K562 (cell line): Measurements from ENCODE around the gene PTH2. TPM values are rescaled to one million over a fixed set of nuclear protein-coding genes. Genes with fewer than 3 reads are reported as not detected.

Experiments
- CBFB ChIP-seq: sonication (generic); formaldehyde crosslinking; IDR thresholded peaks from 2 replicates; pipeline ENCODE4 v1.4.0; 2020; ENCODE audit warnings: mild to moderate bottlenecking, missing genetic modification reagents
- ESRRA ChIP-seq: fragments of 450-650 bp; IDR thresholded peaks from 2 replicates; pipeline ENCODE4 v1.6.1; 2014; ENCODE audit warnings: low read depth, mild to moderate bottlenecking, moderate library complexity, borderline replicate concordance
- FOS ChIP-seq: IDR thresholded peaks from 3 replicates; pipeline ENCODE4 v1.6.1; 2011; ENCODE audit not compliant: insufficient read length; ENCODE audit errors: extremely low read depth
- IRF2 ChIP-seq: sonication (generic); formaldehyde crosslinking; IDR thresholded peaks from 2 replicates; pipeline ENCODE4 v1.8.1; 2022; ENCODE audit warnings: mild to moderate bottlenecking, missing genetic modification reagents
- JUNB ChIP-seq: fragments of 450-650 bp; formaldehyde crosslinking; conservative IDR thresholded peaks from 2 replicates; pipeline ENCODE4 v1.4.0; 2020; ENCODE audit warnings: mild to moderate bottlenecking
- KDM1A ChIP-seq, 2 experiments: fragments of 450-650 bp; IDR thresholded peaks; 2 replicates each; pipeline ENCODE4 v1.6.1; 2016; ENCODE audit warnings: mild to moderate bottlenecking in 2 of 2
- L3MBTL2 ChIP-seq: fragments of 450-650 bp; IDR thresholded peaks from 2 replicates; pipeline ENCODE4 v1.6.1; 2016; ENCODE audit warnings: mild to moderate bottlenecking, moderate library complexity
- LARP7 ChIP-seq: fragments of 450-650 bp; IDR thresholded peaks from 2 replicates; pipeline ENCODE4 v1.6.1; 2016
- MAFF ChIP-seq: IDR thresholded peaks from 2 replicates; pipeline ENCODE4 v1.6.1; 2012; ENCODE audit warnings: low read length, improper control_type of control experiment
- PTRF ChIP-seq: fragments of 450-650 bp; IDR thresholded peaks from 2 replicates; pipeline ENCODE4 v1.6.1; 2016; ENCODE audit warnings: mild to moderate bottlenecking, missing genetic modification characterization, missing compliant biosample characterization
- PYGO2 ChIP-seq: fragments of 450-650 bp; IDR thresholded peaks from 2 replicates; pipeline ENCODE4 v1.6.1; 2016; ENCODE audit warnings: mild to moderate bottlenecking, missing genetic modification characterization, moderate library complexity, missing compliant biosample characterization
- RBM39 ChIP-seq: fragments of 200-400 bp; formaldehyde crosslinking; optimal IDR thresholded peaks from 2 replicates; pipeline ENCODE3; 2018; ENCODE audit warnings: low read depth, low read length
- TAF9B ChIP-seq: fragments of 450-650 bp; IDR thresholded peaks from 2 replicates; pipeline ENCODE4 v1.6.1; 2018; ENCODE audit warnings: mild to moderate bottlenecking; ENCODE audit not compliant: partially characterized antibody
- polyA plus RNA-seq, 8 experiments: library from polyadenylated mRNA; depleted of rRNA in 4 of 8; stranded (reverse) in 5 of 8; unstranded in 3 of 8; fragments of >200 nt; fragmentation: Nextera tagmentation in 2 of 8; fragmentation: Illumina TruSeq in 1 of 8; extraction: Ambion mirVana in 2 of 8; extraction: Trizol in 1 of 8; gene quantifications; 2 replicates each; pipeline versions ENCODE4 v1.2.1 to v1.2.3, GENCODE V29; 2011 to 2014; ENCODE audit warnings: inconsistent platforms in 1 of 8, missing spikeins in 1 of 8
- total RNA-seq, 7 experiments: library from RNA; depleted of rRNA in 6 of 7; stranded (reverse); fragments of >200 nt in 6 of 7; fragmentation: Illumina TruSeq in 2 of 7; extraction: Trizol in 2 of 7; gene quantifications; 2 replicates each; pipeline versions ENCODE4 v1.2.1 to v1.2.3, GENCODE V29; 2011 to 2021; ENCODE audit warnings: low replicate concordance in 1 of 7
- TF ChIP-seq, protein P1 (sequence below): fragments of 200-800 bp; sonication (Bioruptor generic); IDR thresholded peaks from 2 replicates; pipeline ENCODE4 v1.6.1; 2017; ENCODE audit warnings: missing genetic modification characterization, missing compliant biosample characterization
- TF ChIP-seq, protein P2 (sequence below): fragments of 450-650 bp; IDR thresholded peaks from 2 replicates; pipeline ENCODE4 v1.6.1; 2016; ENCODE audit warnings: mild to moderate bottlenecking
- TF ChIP-seq, protein P3 (sequence below): fragments of 450-650 bp; IDR thresholded peaks from 2 replicates; pipeline ENCODE4 v1.6.1; 2016
- TF ChIP-seq, protein P4 (sequence below), 2 experiments: fragments of 250-450 bp in 1 of 2; fragments of 450-650 bp in 1 of 2; sonication (Bioruptor Pico) in 1 of 2; IDR thresholded peaks; 2 replicates each; pipeline versions ENCODE4 v1.6.1 to v1.8.0; 2016 to 2021; ENCODE audit warnings: mild to moderate bottlenecking in 2 of 2, moderate library complexity in 2 of 2, missing compliant biosample characterization in 1 of 2, missing genetic modification characterization in 1 of 2
- TF ChIP-seq, protein P5 (sequence below): fragments of 450-650 bp; formaldehyde crosslinking; IDR thresholded peaks from 2 replicates; pipeline ENCODE4 v1.4.0; 2022; ENCODE audit warnings: mild to moderate bottlenecking, moderate library complexity
- TF ChIP-seq, protein P6 (sequence below), 2 experiments: fragments of 150-350 bp in 1 of 2; IDR thresholded peaks; 2 replicates each; pipeline ENCODE4 v1.6.1; 2012 to 2016; ENCODE audit warnings: low read depth in 2 of 2, low read length in 2 of 2, mild to moderate bottlenecking in 1 of 2, moderate library complexity in 1 of 2

Gene PTH2
- total and polyA plus RNA-seq, 9 of the 15 experiments (the other 6 are each of a cell fraction or from before 2014, with no cell fraction given) = 1.3 TPM; not detected in 8

DNA sequence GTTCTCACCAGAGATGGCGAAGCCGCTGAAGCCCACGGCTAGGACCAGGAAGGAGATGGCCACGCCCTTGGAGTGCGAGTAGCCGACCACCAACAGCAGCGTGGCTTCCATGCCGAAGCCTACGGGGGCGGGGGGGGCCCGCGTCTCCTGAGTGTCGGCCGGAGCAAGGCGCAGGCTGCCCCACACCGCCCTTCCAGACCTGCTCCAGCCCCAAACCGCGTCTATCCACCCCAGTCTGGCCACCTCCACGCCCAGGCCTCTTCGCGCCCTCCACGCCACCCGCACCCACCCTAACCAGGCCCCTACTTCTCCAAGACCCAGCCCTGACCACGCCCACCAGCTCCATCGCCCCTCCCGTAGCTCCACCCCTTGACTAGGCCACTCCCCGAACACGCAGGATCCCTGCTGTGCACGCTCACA is 8.1 kb upstream of the PTH2 start (continued):
- TF ChIP-seq, protein P1, sequence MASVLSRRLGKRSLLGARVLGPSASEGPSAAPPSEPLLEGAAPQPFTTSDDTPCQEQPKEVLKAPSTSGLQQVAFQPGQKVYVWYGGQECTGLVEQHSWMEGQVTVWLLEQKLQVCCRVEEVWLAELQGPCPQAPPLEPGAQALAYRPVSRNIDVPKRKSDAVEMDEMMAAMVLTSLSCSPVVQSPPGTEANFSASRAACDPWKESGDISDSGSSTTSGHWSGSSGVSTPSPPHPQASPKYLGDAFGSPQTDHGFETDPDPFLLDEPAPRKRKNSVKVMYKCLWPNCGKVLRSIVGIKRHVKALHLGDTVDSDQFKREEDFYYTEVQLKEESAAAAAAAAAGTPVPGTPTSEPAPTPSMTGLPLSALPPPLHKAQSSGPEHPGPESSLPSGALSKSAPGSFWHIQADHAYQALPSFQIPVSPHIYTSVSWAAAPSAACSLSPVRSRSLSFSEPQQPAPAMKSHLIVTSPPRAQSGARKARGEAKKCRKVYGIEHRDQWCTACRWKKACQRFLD = no peak
- TF ChIP-seq, protein P2, sequence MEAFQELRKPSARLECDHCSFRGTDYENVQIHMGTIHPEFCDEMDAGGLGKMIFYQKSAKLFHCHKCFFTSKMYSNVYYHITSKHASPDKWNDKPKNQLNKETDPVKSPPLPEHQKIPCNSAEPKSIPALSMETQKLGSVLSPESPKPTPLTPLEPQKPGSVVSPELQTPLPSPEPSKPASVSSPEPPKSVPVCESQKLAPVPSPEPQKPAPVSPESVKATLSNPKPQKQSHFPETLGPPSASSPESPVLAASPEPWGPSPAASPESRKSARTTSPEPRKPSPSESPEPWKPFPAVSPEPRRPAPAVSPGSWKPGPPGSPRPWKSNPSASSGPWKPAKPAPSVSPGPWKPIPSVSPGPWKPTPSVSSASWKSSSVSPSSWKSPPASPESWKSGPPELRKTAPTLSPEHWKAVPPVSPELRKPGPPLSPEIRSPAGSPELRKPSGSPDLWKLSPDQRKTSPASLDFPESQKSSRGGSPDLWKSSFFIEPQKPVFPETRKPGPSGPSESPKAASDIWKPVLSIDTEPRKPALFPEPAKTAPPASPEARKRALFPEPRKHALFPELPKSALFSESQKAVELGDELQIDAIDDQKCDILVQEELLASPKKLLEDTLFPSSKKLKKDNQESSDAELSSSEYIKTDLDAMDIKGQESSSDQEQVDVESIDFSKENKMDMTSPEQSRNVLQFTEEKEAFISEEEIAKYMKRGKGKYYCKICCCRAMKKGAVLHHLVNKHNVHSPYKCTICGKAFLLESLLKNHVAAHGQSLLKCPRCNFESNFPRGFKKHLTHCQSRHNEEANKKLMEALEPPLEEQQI = no peak
- peak; percentile 7; the same call in 1 of the 2 replicates for TF ChIP-seq L3MBTL2
- no peak for TF ChIP-seq RBM39
- TF ChIP-seq PYGO2 (tag) = no peak
- TF ChIP-seq IRF2 (CRISPR knock-in tag) = no peak
- TF ChIP-seq MAFF = no peak
- TF ChIP-seq PTRF = no peak
- TF ChIP-seq JUNB (CRISPR knock-in tag) = no peak
- no peak for TF ChIP-seq FOS
- peak; percentile 67; the same call in 1 of the 2 replicates for TF ChIP-seq LARP7
- TF ChIP-seq, protein P3, sequence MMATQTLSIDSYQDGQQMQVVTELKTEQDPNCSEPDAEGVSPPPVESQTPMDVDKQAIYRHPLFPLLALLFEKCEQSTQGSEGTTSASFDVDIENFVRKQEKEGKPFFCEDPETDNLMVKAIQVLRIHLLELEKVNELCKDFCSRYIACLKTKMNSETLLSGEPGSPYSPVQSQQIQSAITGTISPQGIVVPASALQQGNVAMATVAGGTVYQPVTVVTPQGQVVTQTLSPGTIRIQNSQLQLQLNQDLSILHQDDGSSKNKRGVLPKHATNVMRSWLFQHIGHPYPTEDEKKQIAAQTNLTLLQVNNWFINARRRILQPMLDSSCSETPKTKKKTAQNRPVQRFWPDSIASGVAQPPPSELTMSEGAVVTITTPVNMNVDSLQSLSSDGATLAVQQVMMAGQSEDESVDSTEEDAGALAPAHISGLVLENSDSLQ = no peak
- TF ChIP-seq, protein P4, sequence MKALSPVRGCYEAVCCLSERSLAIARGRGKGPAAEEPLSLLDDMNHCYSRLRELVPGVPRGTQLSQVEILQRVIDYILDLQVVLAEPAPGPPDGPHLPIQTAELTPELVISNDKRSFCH (CRISPR knock-in tag; IDR thresholded peaks at IDR 0.05) = no peak
- TF ChIP-seq, protein P4 (tag; IDR thresholded peaks at IDR 0.05) = no peak
- TF ChIP-seq KDM1A (IDR thresholded peaks at IDR 0.05) = peak in 1 of 2 experiments; percentile 5; a peak in 1 of 4 replicates
- TF ChIP-seq CBFB = no peak
- no peak for TF ChIP-seq TAF9B
- TF ChIP-seq, protein P5, sequence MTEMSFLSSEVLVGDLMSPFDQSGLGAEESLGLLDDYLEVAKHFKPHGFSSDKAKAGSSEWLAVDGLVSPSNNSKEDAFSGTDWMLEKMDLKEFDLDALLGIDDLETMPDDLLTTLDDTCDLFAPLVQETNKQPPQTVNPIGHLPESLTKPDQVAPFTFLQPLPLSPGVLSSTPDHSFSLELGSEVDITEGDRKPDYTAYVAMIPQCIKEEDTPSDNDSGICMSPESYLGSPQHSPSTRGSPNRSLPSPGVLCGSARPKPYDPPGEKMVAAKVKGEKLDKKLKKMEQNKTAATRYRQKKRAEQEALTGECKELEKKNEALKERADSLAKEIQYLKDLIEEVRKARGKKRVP (CRISPR knock-in tag) = no peak
- TF ChIP-seq ESRRA = no peak
- TF ChIP-seq, protein P6, sequence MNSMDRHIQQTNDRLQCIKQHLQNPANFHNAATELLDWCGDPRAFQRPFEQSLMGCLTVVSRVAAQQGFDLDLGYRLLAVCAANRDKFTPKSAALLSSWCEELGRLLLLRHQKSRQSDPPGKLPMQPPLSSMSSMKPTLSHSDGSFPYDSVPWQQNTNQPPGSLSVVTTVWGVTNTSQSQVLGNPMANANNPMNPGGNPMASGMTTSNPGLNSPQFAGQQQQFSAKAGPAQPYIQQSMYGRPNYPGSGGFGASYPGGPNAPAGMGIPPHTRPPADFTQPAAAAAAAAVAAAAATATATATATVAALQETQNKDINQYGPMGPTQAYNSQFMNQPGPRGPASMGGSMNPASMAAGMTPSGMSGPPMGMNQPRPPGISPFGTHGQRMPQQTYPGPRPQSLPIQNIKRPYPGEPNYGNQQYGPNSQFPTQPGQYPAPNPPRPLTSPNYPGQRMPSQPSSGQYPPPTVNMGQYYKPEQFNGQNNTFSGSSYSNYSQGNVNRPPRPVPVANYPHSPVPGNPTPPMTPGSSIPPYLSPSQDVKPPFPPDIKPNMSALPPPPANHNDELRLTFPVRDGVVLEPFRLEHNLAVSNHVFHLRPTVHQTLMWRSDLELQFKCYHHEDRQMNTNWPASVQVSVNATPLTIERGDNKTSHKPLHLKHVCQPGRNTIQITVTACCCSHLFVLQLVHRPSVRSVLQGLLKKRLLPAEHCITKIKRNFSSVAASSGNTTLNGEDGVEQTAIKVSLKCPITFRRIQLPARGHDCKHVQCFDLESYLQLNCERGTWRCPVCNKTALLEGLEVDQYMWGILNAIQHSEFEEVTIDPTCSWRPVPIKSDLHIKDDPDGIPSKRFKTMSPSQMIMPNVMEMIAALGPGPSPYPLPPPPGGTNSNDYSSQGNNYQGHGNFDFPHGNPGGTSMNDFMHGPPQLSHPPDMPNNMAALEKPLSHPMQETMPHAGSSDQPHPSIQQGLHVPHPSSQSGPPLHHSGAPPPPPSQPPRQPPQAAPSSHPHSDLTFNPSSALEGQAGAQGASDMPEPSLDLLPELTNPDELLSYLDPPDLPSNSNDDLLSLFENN (IDR thresholded peaks at IDR 0.05; ENCODE audit: low read depth in 2 of 2, low read length in 2 of 2) = no peak
